Peyer's patch (tissue), 4 donors: ENCODE results near the gene TMEM198. TPM values are rescaled to one million over a fixed set of nuclear protein-coding genes. Genes with fewer than 3 reads are reported as not detected.
A peak's percentile ranks its signal among the peaks of the same experiment; 100 is the strongest.

Experiments
- DNase-seq, 3 donors: peaks; one replicate each; pipeline ENCODE4 v3.0.0-alpha.2; 2017 to 2019
- H3K27ac ChIP-seq, 4 donors: fragments of 200-600 bp; sonication (generic); one replicate each; pipeline ENCODE4 v1.5.1; 2016 to 2019
- H3K27me3 ChIP-seq, 2 donors: fragments of 200-600 bp; sonication (generic); one replicate each; pipeline ENCODE4 v1.5.1; 2019
- H3K36me3 ChIP-seq, 3 donors: fragments of 200-600 bp; sonication (generic); one replicate each; pipeline ENCODE4 v1.5.1; 2016 to 2019
- H3K4me1 ChIP-seq, 4 donors: fragments of 200-600 bp; sonication (generic); one replicate each; pipeline ENCODE4 v1.5.1; 2016 to 2019
- H3K4me3 ChIP-seq, 4 donors: fragments of 200-600 bp; sonication (generic); 1 replicate in 3 of 4; 2 replicates in 1 of 4; pipeline ENCODE4 v1.5.1; 2016 to 2019; ENCODE audit warnings: mild to moderate bottlenecking in 1 of 4
- H3K9me3 ChIP-seq, 4 donors: fragments of 200-600 bp; sonication (generic); one replicate each; pipeline ENCODE4 v1.5.1; 2016 to 2019; ENCODE audit warnings: mild to moderate bottlenecking in 1 of 4
- CTCF ChIP-seq, 6 experiments: fragments of 450-650 bp in 4 of 6; fragments of 200-600 bp in 2 of 6; sonication (generic) in 1 of 6; IDR thresholded peaks; one replicate each; pipeline ENCODE4 v1.5.1; 2017 to 2019; ENCODE audit warnings: antibody characterized with exemption in 6 of 6, mild to moderate bottlenecking in 3 of 6, moderate library complexity in 1 of 6
- POLR2A ChIP-seq, 2 donors: fragments of 450-650 bp; IDR thresholded peaks; one replicate each; pipeline ENCODE4 v1.5.1; 2017; ENCODE audit warnings: antibody characterized with exemption in 2 of 2, mild to moderate bottlenecking in 2 of 2, moderate library complexity in 2 of 2
- total RNA-seq, 4 donors: library from RNA; depleted of rRNA; stranded (reverse); fragments of >200 nt; gene quantifications; one replicate each; pipeline ENCODE4 v1.1.0, GENCODE V29; 2016

Gene TMEM198
- total RNA-seq, 4 donors from 2014 or later: 6.6 to 25.5 (median 13.9) TPM

DNA sequence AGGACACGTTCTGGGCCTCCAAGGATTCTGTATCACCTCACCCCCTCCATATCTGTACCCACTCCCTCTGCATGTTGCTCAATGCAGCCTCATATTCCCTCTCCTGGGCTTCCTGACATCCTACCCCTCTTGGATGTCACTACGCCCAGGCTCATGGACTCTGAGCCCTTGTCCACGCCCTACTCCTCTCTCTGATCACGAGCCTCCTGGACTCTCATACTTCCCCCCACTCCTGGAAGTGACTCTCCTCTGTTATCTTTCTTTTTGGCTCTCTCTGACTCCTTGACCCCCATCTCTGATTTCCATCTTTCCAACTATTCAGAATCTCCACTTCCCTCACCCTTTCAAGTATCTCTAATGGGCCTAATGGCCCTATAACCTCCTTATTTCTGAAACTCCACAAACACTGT lies 2.1 kb downstream of the TMEM198 start:
- Histone ChIP-seq H3K36me3 (peaks cover 0 to 5% (median 0%) of the 10 kb centered on the region in 3 donors), H3K4me1 (peaks cover 0 to 23% (median 14%) of the 10 kb centered on the region in 4 donors)
- DNase-seq: peak in 2 of 3 donors; percentile 66 to 78

DNA sequence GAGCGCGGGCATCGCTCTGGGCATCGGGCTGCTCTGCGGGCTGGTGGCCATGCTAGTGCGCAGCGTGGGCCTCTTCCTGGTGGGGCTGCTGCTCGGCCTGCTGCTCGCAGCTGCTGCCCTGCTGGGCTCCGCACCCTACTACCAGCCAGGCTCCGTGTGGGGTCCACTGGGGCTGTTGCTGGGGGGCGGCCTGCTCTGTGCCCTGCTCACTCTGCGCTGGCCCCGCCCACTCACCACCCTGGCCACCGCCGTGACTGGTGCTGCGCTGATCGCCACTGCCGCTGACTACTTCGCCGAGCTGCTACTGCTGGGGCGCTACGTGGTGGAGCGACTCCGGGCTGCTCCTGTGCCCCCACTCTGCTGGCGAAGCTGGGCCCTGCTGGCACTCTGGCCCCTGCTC lies 3.8 kb downstream of the TMEM198 start:
- Histone ChIP-seq H3K9me3 (peaks cover 0 to 2% (median 0%) of the 10 kb centered on the region in 4 donors), H3K4me1 (peaks cover 0 to 20% (median 11%) of the 10 kb centered on the region in 4 donors), H3K27ac (no peak overlapping the region), H3K27me3 (no peaks in the 10 kb centered on the region), H3K36me3 (no peaks in the 10 kb centered on the region), H3K4me3 (no peak overlapping the region)
- no peak for TF ChIP-seq CTCF (IDR thresholded peaks at IDR 0.05)
- no peak for TF ChIP-seq POLR2A (IDR thresholded peaks at IDR 0.05)
- DNase-seq: no peak

More for the DNA sequence above, 2.1 kb downstream of the TMEM198 start:
- TF ChIP-seq POLR2A (IDR thresholded peaks at IDR 0.05) (peak in 1 of 2 donors; percentile 46), CTCF (IDR thresholded peaks at IDR 0.05) (no peak)
- H3K4me3 ChIP-seq: no peak overlapping the region
- H3K27me3 ChIP-seq: no peaks in the 10 kb centered on the region
- H3K9me3 ChIP-seq: no peaks in the 10 kb centered on the region
- H3K27ac ChIP-seq: peak overlapping the region in 2 of 4 donors; percentile 48 to 79

- peaks cover 0 to 4% (median 0%) of the 10 kb centered on the region in 4 donors for H3K9me3 ChIP-seq
- no peak overlapping the region for H3K27ac ChIP-seq
- no peaks in the 10 kb centered on the region for H3K36me3 ChIP-seq
- DNase-seq: no peak
- no peaks in the 10 kb centered on the region for H3K27me3 ChIP-seq
- no peak for TF ChIP-seq CTCF (IDR thresholded peaks at IDR 0.05)
- TF ChIP-seq POLR2A (IDR thresholded peaks at IDR 0.05): no peak
- no peak overlapping the region for H3K4me3 ChIP-seq
- H3K4me1 ChIP-seq: peaks cover 0 to 27% (median 8%) of the 10 kb centered on the region in 4 donors
These were observed 5.2 kb downstream of the TMEM198 start for GRCh38 chr2:219548990-219549389.

DNA sequence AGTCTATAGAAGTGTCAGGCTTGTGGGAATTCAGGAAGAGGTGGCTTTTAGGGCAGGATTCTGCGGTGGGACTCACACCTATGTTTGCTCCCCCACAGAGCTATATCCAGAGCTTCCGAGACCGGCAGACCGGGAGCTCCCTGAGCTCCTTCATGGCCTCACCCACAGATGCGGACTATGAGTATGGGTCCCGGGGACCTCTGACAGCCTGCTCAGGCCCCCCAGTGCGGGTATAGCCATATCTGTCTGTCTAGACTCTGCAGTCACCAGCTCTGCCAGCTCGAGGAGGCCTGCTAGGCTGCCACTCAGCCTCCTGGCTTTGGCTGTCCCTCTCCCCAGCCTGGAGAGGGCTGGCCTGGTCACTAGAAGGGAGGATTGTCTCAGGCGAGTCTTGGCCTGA lies 5.8 kb downstream of the TMEM198 start:
- Histone ChIP-seq H3K4me3 (no peak overlapping the region), H3K36me3 (no peaks in the 10 kb centered on the region), H3K27me3 (no peaks in the 10 kb centered on the region), H3K27ac (no peak overlapping the region), H3K9me3 (peaks cover 0 to 4% (median 0%) of the 10 kb centered on the region in 4 donors), H3K4me1 (peaks cover 0 to 20% (median 4%) of the 10 kb centered on the region in 4 donors)
- TF ChIP-seq POLR2A (IDR thresholded peaks at IDR 0.05): no peak
- DNase-seq: no peak

DNA sequence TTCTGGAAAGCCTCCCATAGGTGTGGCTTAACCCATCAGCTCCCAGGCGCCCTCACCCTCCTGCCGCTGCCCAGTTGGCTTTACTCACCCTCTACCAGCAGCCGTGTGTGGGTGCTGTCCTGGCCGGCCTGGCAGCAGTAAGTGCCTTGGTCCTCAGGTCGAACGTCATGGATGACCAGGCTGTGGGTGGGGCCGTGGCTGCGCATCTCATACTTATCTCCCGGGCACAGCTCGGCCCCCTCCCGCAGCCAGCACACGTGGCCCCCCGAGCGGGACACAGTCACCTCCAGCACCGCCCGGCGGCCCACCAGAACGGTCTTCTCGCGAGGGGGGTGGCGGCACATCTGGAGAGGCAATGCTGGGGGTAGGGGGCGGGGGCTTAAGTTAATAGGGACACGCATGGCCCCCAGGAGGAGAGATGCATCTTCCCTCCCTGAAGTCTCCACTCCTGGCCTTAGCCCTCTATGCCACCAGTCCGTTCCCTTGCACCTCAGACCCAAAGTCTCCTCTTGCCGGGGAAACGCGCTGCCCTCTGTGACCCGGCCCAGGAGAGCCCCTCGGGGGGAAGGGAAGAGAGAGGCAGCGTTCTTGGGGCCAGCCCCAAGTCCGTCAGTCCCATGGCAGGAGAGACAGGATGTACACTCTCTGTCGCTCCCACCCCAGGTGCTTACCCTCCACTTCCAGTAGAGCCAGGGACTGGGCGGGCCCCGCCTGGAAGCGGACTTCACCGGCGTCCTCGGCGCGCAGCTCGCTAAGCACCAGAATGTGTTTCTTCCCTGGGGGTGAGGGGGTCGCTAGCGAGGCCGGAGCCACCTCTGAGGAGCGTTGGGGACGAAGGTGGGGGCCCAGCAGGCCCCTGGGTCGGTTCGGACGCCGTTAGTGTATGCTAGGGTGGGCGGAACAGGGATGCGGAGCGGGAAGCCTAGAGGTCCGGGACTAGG lies 7.9 kb downstream of the TMEM198 start:
- Histone ChIP-seq H3K4me3 (peak overlapping the region; percentile 35 to 75 (median 57)), H3K27ac (peak overlapping the region in 2 of 4 donors; percentile 31 to 77), H3K9me3 (peaks cover 0 to 4% (median 0%) of the 10 kb centered on the region in 4 donors), H3K27me3 (no peaks in the 10 kb centered on the region), H3K4me1 (peaks cover 0 to 16% (median 4%) of the 10 kb centered on the region in 4 donors), H3K36me3 (no peaks in the 10 kb centered on the region)
- TF ChIP-seq CTCF (IDR thresholded peaks at IDR 0.05) (no peak), POLR2A (IDR thresholded peaks at IDR 0.05) (no peak)
- DNase-seq: peak in 1 of 3 donors; percentile 59
